ENCODE results near the gene SAMD8. TPM values are rescaled to one million over a fixed set of nuclear protein-coding genes. Genes with fewer than 3 reads are reported as not detected.

SAMD8 gene
- total and polyA plus RNA-seq, 10 of the 15 experiments (the other 5 are each of a cell fraction or from before 2014, with no cell fraction given) = 2.8 to 26.0 (median 9.3) TPM

DNA sequence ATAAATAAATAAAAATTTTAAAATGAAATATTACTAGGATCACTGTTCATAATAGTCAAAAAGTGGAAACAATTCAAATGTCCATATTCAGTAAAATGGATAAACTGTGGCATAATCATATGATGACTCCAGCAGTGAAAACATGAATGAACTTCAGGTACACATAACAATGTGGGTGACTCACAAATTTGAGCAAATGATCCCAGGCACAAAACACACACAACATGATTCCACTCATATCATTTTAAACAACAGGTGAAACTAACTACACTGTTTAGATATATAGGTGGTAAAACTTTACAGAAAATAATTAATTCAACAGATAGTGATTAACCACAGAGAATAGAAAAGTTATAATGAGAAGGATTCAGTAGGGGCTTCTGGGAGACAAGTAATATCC lies 14.7 kb upstream of the SAMD8 start:
- no peak for FAIRE-seq

More for the DNA sequence above, 14.7 kb upstream of the SAMD8 start:
- RAD21 ChIA-PET (ENCODE audit: unreplicated experiment) = interaction anchor here (0.8 to 4.2 kb wide), 3 partner anchors 357 to 853 kb away, joined by 3 to 25 read pairs (median 4); no protein-coding TSS in a partner anchor
- Histone ChIP-seq H4K20me1 (ENCODE audit: control insufficient read depth, insufficient read depth) (no peaks in the 10 kb centered on the region), H3K27me3 (replicated peaks in 1 of 2; ENCODE audit: control insufficient read depth in 2 of 2, insufficient read depth in 2 of 2, low read length in 1 of 2) (no peaks in the 10 kb centered on the region), H3K4me3 (no peak overlapping the region), H3K4me2 (ENCODE audit: control insufficient read depth, insufficient read depth) (no peak overlapping the region), H2AFZ (ENCODE audit: control insufficient read depth, low read depth, low read length) (no peak overlapping the region), H3K27ac (ENCODE audit: control insufficient read depth, insufficient read depth) (no peak overlapping the region), H3K79me2 (ENCODE audit: control insufficient read depth, insufficient read depth, low read length) (no peaks in the 10 kb centered on the region), H3K4me1 (ENCODE audit: control insufficient read depth, insufficient read depth, low read length) (no peaks in the 10 kb centered on the region), H3K9me3 (replicated peaks; ENCODE audit: control insufficient read depth, insufficient read depth, low read length) (no peaks in the 10 kb centered on the region), H3K36me3 (ENCODE audit: control insufficient read depth in 2 of 2, insufficient read depth in 2 of 2, low read length in 1 of 2) (no peaks in the 10 kb centered on the region), H3K9ac (ENCODE audit: control insufficient read depth, insufficient read depth, low read length) (no peak overlapping the region)
- no TSS peak for BruUV-seq (replicated peaks)
- no peak for ATAC-seq
- CTCF ChIA-PET = interaction anchor here (1.1 to 5.2 kb wide), 5 partner anchors 12 to 853 kb away, joined by 3 to 21 read pairs (median 5); partner anchors contain the start of gene COMTD1
- intact Hi-C loops (cut with micrococcal nuclease; ENCODE audit: unreplicated experiment) (loop anchor here (10.0 kb wide), 1 partner anchor 972 kb away; no protein-coding TSS in a partner anchor), in situ Hi-C loops (cut with MboI) (no loop called here)
- POLR2A ChIA-PET = no interaction called here
- no peak for TF ChIP-seq ZNF24 (IDR thresholded peaks at IDR 0.05)
- TF ChIP-seq, protein P1, sequence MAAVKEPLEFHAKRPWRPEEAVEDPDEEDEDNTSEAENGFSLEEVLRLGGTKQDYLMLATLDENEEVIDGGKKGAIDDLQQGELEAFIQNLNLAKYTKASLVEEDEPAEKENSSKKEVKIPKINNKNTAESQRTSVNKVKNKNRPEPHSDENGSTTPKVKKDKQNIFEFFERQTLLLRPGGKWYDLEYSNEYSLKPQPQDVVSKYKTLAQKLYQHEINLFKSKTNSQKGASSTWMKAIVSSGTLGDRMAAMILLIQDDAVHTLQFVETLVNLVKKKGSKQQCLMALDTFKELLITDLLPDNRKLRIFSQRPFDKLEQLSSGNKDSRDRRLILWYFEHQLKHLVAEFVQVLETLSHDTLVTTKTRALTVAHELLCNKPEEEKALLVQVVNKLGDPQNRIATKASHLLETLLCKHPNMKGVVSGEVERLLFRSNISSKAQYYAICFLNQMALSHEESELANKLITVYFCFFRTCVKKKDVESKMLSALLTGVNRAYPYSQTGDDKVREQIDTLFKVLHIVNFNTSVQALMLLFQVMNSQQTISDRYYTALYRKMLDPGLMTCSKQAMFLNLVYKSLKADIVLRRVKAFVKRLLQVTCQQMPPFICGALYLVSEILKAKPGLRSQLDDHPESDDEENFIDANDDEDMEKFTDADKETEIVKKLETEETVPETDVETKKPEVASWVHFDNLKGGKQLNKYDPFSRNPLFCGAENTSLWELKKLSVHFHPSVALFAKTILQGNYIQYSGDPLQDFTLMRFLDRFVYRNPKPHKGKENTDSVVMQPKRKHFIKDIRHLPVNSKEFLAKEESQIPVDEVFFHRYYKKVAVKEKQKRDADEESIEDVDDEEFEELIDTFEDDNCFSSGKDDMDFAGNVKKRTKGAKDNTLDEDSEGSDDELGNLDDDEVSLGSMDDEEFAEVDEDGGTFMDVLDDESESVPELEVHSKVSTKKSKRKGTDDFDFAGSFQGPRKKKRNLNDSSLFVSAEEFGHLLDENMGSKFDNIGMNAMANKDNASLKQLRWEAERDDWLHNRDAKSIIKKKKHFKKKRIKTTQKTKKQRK (IDR thresholded peaks at IDR 0.05; ENCODE audit: low read depth, low read length) = no peak
- no peak for TF ChIP-seq ASH2L (IDR thresholded peaks at IDR 0.05; ENCODE audit: borderline replicate concordance, low read depth)
- TF ChIP-seq ZNF274 (IDR thresholded peaks at IDR 0.05; ENCODE audit: insufficient read depth, insufficient read length) = no peak
- no peak for TF ChIP-seq IKZF2 (IDR thresholded peaks at IDR 0.05)
- TF ChIP-seq YBX1 (IDR thresholded peaks at IDR 0.05) = no peak
- no peak for TF ChIP-seq IKZF1 (conservative IDR thresholded peaks at IDR 0.05)
- no peak for TF ChIP-seq TAF1 (IDR thresholded peaks at IDR 0.05; ENCODE audit: borderline replicate concordance, low read depth, low read length)
- TF ChIP-seq MEF2A (IDR thresholded peaks at IDR 0.05; ENCODE audit: insufficient read depth, low read depth, low read length) = no peak
- TF ChIP-seq, protein P2, sequence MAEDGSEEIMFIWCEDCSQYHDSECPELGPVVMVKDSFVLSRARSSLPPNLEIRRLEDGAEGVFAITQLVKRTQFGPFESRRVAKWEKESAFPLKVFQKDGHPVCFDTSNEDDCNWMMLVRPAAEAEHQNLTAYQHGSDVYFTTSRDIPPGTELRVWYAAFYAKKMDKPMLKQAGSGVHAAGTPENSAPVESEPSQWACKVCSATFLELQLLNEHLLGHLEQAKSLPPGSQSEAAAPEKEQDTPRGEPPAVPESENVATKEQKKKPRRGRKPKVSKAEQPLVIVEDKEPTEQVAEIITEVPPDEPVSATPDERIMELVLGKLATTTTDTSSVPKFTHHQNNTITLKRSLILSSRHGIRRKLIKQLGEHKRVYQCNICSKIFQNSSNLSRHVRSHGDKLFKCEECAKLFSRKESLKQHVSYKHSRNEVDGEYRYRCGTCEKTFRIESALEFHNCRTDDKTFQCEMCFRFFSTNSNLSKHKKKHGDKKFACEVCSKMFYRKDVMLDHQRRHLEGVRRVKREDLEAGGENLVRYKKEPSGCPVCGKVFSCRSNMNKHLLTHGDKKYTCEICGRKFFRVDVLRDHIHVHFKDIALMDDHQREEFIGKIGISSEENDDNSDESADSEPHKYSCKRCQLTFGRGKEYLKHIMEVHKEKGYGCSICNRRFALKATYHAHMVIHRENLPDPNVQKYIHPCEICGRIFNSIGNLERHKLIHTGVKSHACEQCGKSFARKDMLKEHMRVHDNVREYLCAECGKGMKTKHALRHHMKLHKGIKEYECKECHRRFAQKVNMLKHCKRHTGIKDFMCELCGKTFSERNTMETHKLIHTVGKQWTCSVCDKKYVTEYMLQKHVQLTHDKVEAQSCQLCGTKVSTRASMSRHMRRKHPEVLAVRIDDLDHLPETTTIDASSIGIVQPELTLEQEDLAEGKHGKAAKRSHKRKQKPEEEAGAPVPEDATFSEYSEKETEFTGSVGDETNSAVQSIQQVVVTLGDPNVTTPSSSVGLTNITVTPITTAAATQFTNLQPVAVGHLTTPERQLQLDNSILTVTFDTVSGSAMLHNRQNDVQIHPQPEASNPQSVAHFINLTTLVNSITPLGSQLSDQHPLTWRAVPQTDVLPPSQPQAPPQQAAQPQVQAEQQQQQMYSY (CRISPR knock-in tag; IDR thresholded peaks at IDR 0.05) = no peak
- SMC1A ChIA-PET (ENCODE audit: uncharacterized antibody, unreplicated experiment) = interaction anchor here (0.6 to 1.7 kb wide), 6 partner anchors 136 to 1212 kb away, joined by 3 to 5 read pairs (median 3); no protein-coding TSS in a partner anchor
- no peak for DNase-seq (ENCODE audit: low read depth, low spot score)

All from GM12878 (cell line).